SK-N-SH treated with all-trans-retinoic acid at 6 μM for 48 hours (cell line): Measurements from ENCODE around the gene CYP8B1.

Experiments
- BACH2 ChIP-seq: fragments of 250-450 bp; sonication (Bioruptor Pico); IDR thresholded peaks from 2 replicates; pipeline ENCODE4 v1.9.0; 2021; ENCODE audit warnings: mild to moderate bottlenecking, borderline replicate concordance
- CSDC2 ChIP-seq: fragments of 250-450 bp; sonication (Bioruptor Pico); IDR thresholded peaks from 2 replicates; pipeline ENCODE4 v1.5.0; 2020; ENCODE audit warnings: mild to moderate bottlenecking, moderate library complexity
- CSRNP3 ChIP-seq: fragments of 250-450 bp; sonication (Bioruptor Pico); IDR thresholded peaks from 2 replicates; pipeline ENCODE4 v1.5.1; 2021; ENCODE audit warnings: mild to moderate bottlenecking, moderate library complexity
- ESRRG ChIP-seq: fragments of 250-450 bp; sonication (Bioruptor Pico); IDR thresholded peaks from 2 replicates; pipeline ENCODE4 v1.6.1; 2021; ENCODE audit warnings: mild to moderate bottlenecking
- GLIS3 ChIP-seq: fragments of 250-450 bp; sonication (Bioruptor Pico); IDR thresholded peaks from 2 replicates; pipeline ENCODE4 v1.5.0; 2020; ENCODE audit warnings: mild to moderate bottlenecking, moderate library complexity
- PATZ1 ChIP-seq: fragments of 250-450 bp; sonication (Bioruptor Pico); IDR thresholded peaks from 2 replicates; pipeline ENCODE4 v1.8.0; 2020; ENCODE audit warnings: mild to moderate bottlenecking, moderate library complexity, borderline replicate concordance
- RARB ChIP-seq: fragments of 250-450 bp; sonication (Bioruptor Pico); IDR thresholded peaks from 2 replicates; pipeline ENCODE4 v1.8.0; 2021; ENCODE audit warnings: mild to moderate bottlenecking, moderate library complexity
- SNAI2 ChIP-seq: fragments of 250-450 bp; sonication (Bioruptor Pico); IDR thresholded peaks from 2 replicates; pipeline ENCODE4 v1.5.0; 2020; ENCODE audit warnings: mild to moderate bottlenecking, moderate library complexity
- TSHZ2 ChIP-seq: fragments of 250-450 bp; sonication (Bioruptor Pico); IDR thresholded peaks from 2 replicates; pipeline ENCODE4 v1.5.0; 2020; ENCODE audit warnings: mild to moderate bottlenecking, moderate library complexity
- ZFP3 ChIP-seq: fragments of 250-450 bp; sonication (Bioruptor Pico); IDR thresholded peaks from 2 replicates; pipeline ENCODE4 v1.5.0; 2020; ENCODE audit warnings: mild to moderate bottlenecking, moderate library complexity
- ZNF70 ChIP-seq: fragments of 450-650 bp; formaldehyde crosslinking; IDR thresholded peaks from 2 replicates; pipeline ENCODE4 v1.5.0; 2020; ENCODE audit warnings: mild to moderate bottlenecking, moderate library complexity
- ZNF8 ChIP-seq: fragments of 450-650 bp; formaldehyde crosslinking; IDR thresholded peaks from 2 replicates; pipeline ENCODE4 v1.5.0; 2020; ENCODE audit warnings: mild to moderate bottlenecking, moderate library complexity

GRCh38 chr3:42892169-42892568, 16.5 kb upstream of the CYP8B1 start:
- TF ChIP-seq ZNF8: no peak
- TF ChIP-seq PATZ1: no peak
- TF ChIP-seq RARB (CRISPR knock-in tag): no peak
- TF ChIP-seq BACH2 (CRISPR knock-in tag): no peak
- no peak for TF ChIP-seq GLIS3 (CRISPR knock-in tag)
- no peak for TF ChIP-seq CSDC2
- no peak for TF ChIP-seq TSHZ2 (CRISPR knock-in tag)
- TF ChIP-seq SNAI2 (CRISPR knock-in tag): no peak
- TF ChIP-seq ZFP3: no peak
- TF ChIP-seq CSRNP3 (CRISPR knock-in tag): no peak
- TF ChIP-seq ZNF70 (CRISPR knock-in tag): no peak
- no peak for TF ChIP-seq ESRRG (CRISPR knock-in tag)
